SK-N-SH treated with all-trans-retinoic acid at 6 μM for 48 hours (cell line): ENCODE results near the gene INHBC.
"Not testable (repeated sequence)": the region's sequence is repeated elsewhere in the genome, so short reads cannot be mapped to it uniquely, and the experiment has no call there.

ENCODE experiments used
- ATAC-seq: fragments of 200-7000 bp; cut with Tn5 transposase; 3 replicates; pipeline ENCODE4 v1.9.1; 2020; ENCODE audit warnings: mild to moderate bottlenecking, moderate library complexity
- ARNTL ChIP-seq: fragments of 450-650 bp; formaldehyde crosslinking; IDR thresholded peaks from 2 replicates; pipeline ENCODE4 v1.5.0; 2020; ENCODE audit warnings: low read depth, mild to moderate bottlenecking, moderate library complexity, borderline replicate concordance
- CREB5 ChIP-seq: fragments of 250-450 bp; sonication (Bioruptor Pico); IDR thresholded peaks from 2 replicates; pipeline ENCODE4 v1.5.1; 2020; ENCODE audit warnings: low read depth, mild to moderate bottlenecking, moderate library complexity
- CSDC2 ChIP-seq: fragments of 250-450 bp; sonication (Bioruptor Pico); IDR thresholded peaks from 2 replicates; pipeline ENCODE4 v1.5.0; 2020; ENCODE audit warnings: mild to moderate bottlenecking, moderate library complexity
- ESRRG ChIP-seq: fragments of 250-450 bp; sonication (Bioruptor Pico); IDR thresholded peaks from 2 replicates; pipeline ENCODE4 v1.6.1; 2021; ENCODE audit warnings: mild to moderate bottlenecking
- GLIS3 ChIP-seq: fragments of 250-450 bp; sonication (Bioruptor Pico); IDR thresholded peaks from 2 replicates; pipeline ENCODE4 v1.5.0; 2020; ENCODE audit warnings: mild to moderate bottlenecking, moderate library complexity
- ISL1 ChIP-seq: fragments of 250-450 bp; sonication (Bioruptor Pico); IDR thresholded peaks from 2 replicates; pipeline ENCODE4 v2.1.2; 2022; ENCODE audit warnings: mild to moderate bottlenecking, moderate library complexity
- OSR1 ChIP-seq: fragments of 250-450 bp; sonication (Bioruptor Pico); IDR thresholded peaks from 2 replicates; pipeline ENCODE4 v1.8.0; 2022; ENCODE audit warnings: moderate library complexity, mild to moderate bottlenecking, inconsistent platforms
- PATZ1 ChIP-seq: fragments of 250-450 bp; sonication (Bioruptor Pico); IDR thresholded peaks from 2 replicates; pipeline ENCODE4 v1.8.0; 2020; ENCODE audit warnings: mild to moderate bottlenecking, moderate library complexity, borderline replicate concordance
- PPARA ChIP-seq: fragments of 250-450 bp; sonication (Bioruptor Pico); IDR thresholded peaks from 2 replicates; pipeline ENCODE4 v1.5.0; 2020; ENCODE audit warnings: mild to moderate bottlenecking, borderline replicate concordance
- SNAI2 ChIP-seq: fragments of 250-450 bp; sonication (Bioruptor Pico); IDR thresholded peaks from 2 replicates; pipeline ENCODE4 v1.5.0; 2020; ENCODE audit warnings: mild to moderate bottlenecking, moderate library complexity
- TCF4 ChIP-seq: fragments of 250-450 bp; sonication (Bioruptor Pico); IDR thresholded peaks from 2 replicates; pipeline ENCODE4 v1.8.0; 2021; ENCODE audit warnings: mild to moderate bottlenecking, moderate library complexity, borderline replicate concordance
- TOX ChIP-seq: fragments of 250-450 bp; sonication (Bioruptor Pico); IDR thresholded peaks from 2 replicates; pipeline ENCODE4 v1.8.0; 2021; ENCODE audit warnings: mild to moderate bottlenecking, moderate library complexity, borderline replicate concordance
- ZC3H10 ChIP-seq: fragments of 250-450 bp; sonication (Bioruptor Pico); IDR thresholded peaks from 2 replicates; pipeline ENCODE4 v1.5.1; 2021; ENCODE audit warnings: mild to moderate bottlenecking, moderate library complexity
- ZFP3 ChIP-seq: fragments of 250-450 bp; sonication (Bioruptor Pico); IDR thresholded peaks from 2 replicates; pipeline ENCODE4 v1.5.0; 2020; ENCODE audit warnings: mild to moderate bottlenecking, moderate library complexity
- ZFP30 ChIP-seq: fragments of 450-650 bp; formaldehyde crosslinking; IDR thresholded peaks from 2 replicates; pipeline ENCODE4 v1.5.0; 2022; ENCODE audit warnings: mild to moderate bottlenecking, moderate library complexity
- ZNF565 ChIP-seq: fragments of 450-650 bp; formaldehyde crosslinking; conservative IDR thresholded peaks from 2 replicates; pipeline ENCODE4 v1.5.0; 2020; ENCODE audit warnings: low read depth, mild to moderate bottlenecking, moderate library complexity
- ZNF70 ChIP-seq: fragments of 450-650 bp; formaldehyde crosslinking; IDR thresholded peaks from 2 replicates; pipeline ENCODE4 v1.5.0; 2020; ENCODE audit warnings: mild to moderate bottlenecking, moderate library complexity
- ZNF8 ChIP-seq: fragments of 450-650 bp; formaldehyde crosslinking; IDR thresholded peaks from 2 replicates; pipeline ENCODE4 v1.5.0; 2020; ENCODE audit warnings: mild to moderate bottlenecking, moderate library complexity
- TF ChIP-seq, protein P1 (sequence below): fragments of 250-450 bp; sonication (Bioruptor Pico); IDR thresholded peaks from 2 replicates; pipeline ENCODE4 v1.8.0; 2021; ENCODE audit warnings: low read depth, mild to moderate bottlenecking, moderate library complexity, borderline replicate concordance
- TF ChIP-seq, protein P2 (sequence below): fragments of 250-450 bp; sonication (Bioruptor Pico); IDR thresholded peaks from 2 replicates; pipeline ENCODE4 v1.5.1; 2021; ENCODE audit warnings: mild to moderate bottlenecking, moderate library complexity

The INHBC gene

GRCh38 chr12:57418255-57418654 lies 16.3 kb upstream of the INHBC start:
- TF ChIP-seq ZFP30 = no peak
- TF ChIP-seq, protein P1, sequence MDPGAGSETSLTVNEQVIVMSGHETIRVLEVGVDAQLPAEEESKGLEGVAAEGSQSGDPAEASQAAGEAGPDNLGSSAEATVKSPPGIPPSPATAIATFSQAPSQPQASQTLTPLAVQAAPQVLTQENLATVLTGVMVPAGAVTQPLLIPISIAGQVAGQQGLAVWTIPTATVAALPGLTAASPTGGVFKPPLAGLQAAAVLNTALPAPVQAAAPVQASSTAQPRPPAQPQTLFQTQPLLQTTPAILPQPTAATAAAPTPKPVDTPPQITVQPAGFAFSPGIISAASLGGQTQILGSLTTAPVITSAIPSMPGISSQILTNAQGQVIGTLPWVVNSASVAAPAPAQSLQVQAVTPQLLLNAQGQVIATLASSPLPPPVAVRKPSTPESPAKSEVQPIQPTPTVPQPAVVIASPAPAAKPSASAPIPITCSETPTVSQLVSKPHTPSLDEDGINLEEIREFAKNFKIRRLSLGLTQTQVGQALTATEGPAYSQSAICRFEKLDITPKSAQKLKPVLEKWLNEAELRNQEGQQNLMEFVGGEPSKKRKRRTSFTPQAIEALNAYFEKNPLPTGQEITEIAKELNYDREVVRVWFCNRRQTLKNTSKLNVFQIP = no peak
- no peak for TF ChIP-seq ZNF70 (CRISPR knock-in tag)
- no peak for TF ChIP-seq TOX (CRISPR knock-in tag)
- TF ChIP-seq CSDC2 (CRISPR knock-in tag) = no peak
- TF ChIP-seq, protein P2, sequence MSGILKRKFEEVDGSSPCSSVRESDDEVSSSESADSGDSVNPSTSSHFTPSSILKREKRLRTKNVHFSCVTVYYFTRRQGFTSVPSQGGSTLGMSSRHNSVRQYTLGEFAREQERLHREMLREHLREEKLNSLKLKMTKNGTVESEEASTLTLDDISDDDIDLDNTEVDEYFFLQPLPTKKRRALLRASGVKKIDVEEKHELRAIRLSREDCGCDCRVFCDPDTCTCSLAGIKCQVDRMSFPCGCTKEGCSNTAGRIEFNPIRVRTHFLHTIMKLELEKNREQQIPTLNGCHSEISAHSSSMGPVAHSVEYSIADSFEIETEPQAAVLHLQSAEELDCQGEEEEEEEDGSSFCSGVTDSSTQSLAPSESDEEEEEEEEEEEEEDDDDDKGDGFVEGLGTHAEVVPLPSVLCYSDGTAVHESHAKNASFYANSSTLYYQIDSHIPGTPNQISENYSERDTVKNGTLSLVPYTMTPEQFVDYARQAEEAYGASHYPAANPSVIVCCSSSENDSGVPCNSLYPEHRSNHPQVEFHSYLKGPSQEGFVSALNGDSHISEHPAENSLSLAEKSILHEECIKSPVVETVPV (CRISPR knock-in tag) = no peak
- TF ChIP-seq, all 23 proteins: peak for 0
- no peak for ATAC-seq

GRCh38 chr12:57419495-57419894 lies 15.1 kb upstream of the INHBC start:
- TF ChIP-seq ARNTL (CRISPR knock-in tag) (no peak), CREB5 (CRISPR knock-in tag) (no peak), OSR1 (CRISPR knock-in tag) (no peak), ZNF8 (CRISPR knock-in tag) (no peak), PATZ1 (CRISPR knock-in tag) (no peak), CSDC2 (CRISPR knock-in tag) (no peak), TCF4 (CRISPR knock-in tag) (no peak)
- TF ChIP-seq, all 23 proteins: peak for 0
- ATAC-seq = no peak

- no peak for TF ChIP-seq PPARA (CRISPR knock-in tag)
- TF ChIP-seq ZNF565 = no peak
- TF ChIP-seq PATZ1 (CRISPR knock-in tag) = no peak
- TF ChIP-seq ZNF8 (CRISPR knock-in tag) = no peak
- TF ChIP-seq, protein P2 (CRISPR knock-in tag) = no peak
- TF ChIP-seq TOX (CRISPR knock-in tag) = no peak
- no peak for TF ChIP-seq ZC3H10 (CRISPR knock-in tag)
- no peak for TF ChIP-seq SNAI2 (CRISPR knock-in tag)
- no peak for TF ChIP-seq ESRRG (CRISPR knock-in tag)
- ATAC-seq = no peak
Observed at GRCh38 chr12:57420482-57420881, 14.1 kb upstream of the INHBC start.

- ATAC-seq = not testable (repeated sequence)
Observed at GRCh38 chr12:57426948-57427347, 7.6 kb upstream of the INHBC start.

DNA sequence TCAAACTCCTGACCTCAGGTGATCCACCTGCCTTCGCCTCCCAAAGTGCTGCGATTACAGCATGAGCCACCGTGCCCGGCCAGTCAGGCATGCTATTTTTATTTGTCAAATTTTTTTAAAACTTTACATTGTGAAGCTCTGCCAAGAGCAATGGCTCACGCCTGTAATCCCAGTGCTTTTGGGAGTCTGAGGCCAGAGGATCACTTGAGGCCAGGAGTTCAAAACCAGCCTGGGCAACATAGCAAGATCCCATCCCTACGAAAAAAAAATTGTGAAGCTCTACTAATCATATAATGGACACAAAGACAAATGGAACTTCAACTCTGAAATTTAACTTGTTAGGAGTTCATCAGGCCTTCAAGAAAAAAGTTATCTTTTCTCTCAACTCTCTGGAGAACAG lies 5.6 kb upstream of the INHBC start:
- no peak for ATAC-seq
- TF ChIP-seq ZFP3 = no peak
- TF ChIP-seq GLIS3 = no peak
- no peak for TF ChIP-seq ZNF8 (CRISPR knock-in tag)
- TF ChIP-seq ZC3H10 (CRISPR knock-in tag) = no peak
- TF ChIP-seq, protein P2 (CRISPR knock-in tag) = no peak
- no peak for TF ChIP-seq OSR1 (CRISPR knock-in tag)
- TF ChIP-seq PPARA (CRISPR knock-in tag) = no peak
- no peak for TF ChIP-seq SNAI2 (CRISPR knock-in tag)
- TF ChIP-seq ISL1 (CRISPR knock-in tag) = no peak
- no peak for TF ChIP-seq ZNF70 (CRISPR knock-in tag)
- no peak for TF ChIP-seq TCF4 (CRISPR knock-in tag)
- no peak for TF ChIP-seq CSDC2 (CRISPR knock-in tag)
- TF ChIP-seq ESRRG (CRISPR knock-in tag) = no peak
- no peak for TF ChIP-seq PATZ1 (CRISPR knock-in tag)
